GM12872 (cell line): Measurements from ENCODE around the gene MAP2K6.

Experiments used
- TF ChIP-seq, protein P1 (sequence below): IDR thresholded peaks from 3 replicates; pipeline ENCODE4 v1.5.1; 2011; ENCODE audit warnings: low read depth, mild to moderate bottlenecking, low read length, moderate library complexity; ENCODE audit not compliant: insufficient read depth

The MAP2K6 gene

DNA sequence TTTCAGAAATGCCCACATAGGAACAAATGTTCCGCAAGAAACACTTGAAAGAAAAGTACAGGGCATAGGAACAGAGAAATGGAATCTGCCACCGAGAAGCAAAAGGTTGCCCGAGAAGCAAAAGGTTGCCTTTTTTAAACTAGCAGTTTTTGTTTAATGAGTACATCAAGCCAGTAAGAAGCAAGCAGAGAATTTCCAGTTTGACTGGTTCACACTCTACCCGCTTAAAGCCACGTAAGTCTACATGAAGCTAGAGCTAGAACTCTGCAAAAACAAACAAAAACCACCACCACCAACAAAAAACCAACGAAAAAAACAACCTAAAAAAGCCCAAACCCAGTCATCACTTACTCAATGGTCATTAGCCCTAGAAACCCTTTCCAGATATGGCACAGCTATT lies 144.3 kb downstream of the MAP2K6 start:
- TF ChIP-seq, protein P1, sequence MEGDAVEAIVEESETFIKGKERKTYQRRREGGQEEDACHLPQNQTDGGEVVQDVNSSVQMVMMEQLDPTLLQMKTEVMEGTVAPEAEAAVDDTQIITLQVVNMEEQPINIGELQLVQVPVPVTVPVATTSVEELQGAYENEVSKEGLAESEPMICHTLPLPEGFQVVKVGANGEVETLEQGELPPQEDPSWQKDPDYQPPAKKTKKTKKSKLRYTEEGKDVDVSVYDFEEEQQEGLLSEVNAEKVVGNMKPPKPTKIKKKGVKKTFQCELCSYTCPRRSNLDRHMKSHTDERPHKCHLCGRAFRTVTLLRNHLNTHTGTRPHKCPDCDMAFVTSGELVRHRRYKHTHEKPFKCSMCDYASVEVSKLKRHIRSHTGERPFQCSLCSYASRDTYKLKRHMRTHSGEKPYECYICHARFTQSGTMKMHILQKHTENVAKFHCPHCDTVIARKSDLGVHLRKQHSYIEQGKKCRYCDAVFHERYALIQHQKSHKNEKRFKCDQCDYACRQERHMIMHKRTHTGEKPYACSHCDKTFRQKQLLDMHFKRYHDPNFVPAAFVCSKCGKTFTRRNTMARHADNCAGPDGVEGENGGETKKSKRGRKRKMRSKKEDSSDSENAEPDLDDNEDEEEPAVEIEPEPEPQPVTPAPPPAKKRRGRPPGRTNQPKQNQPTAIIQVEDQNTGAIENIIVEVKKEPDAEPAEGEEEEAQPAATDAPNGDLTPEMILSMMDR: no peak

GRCh38 chr17:69560987-69561441 lies 146.5 kb downstream of the MAP2K6 start:
- TF ChIP-seq, protein P1: no peak

DNA sequence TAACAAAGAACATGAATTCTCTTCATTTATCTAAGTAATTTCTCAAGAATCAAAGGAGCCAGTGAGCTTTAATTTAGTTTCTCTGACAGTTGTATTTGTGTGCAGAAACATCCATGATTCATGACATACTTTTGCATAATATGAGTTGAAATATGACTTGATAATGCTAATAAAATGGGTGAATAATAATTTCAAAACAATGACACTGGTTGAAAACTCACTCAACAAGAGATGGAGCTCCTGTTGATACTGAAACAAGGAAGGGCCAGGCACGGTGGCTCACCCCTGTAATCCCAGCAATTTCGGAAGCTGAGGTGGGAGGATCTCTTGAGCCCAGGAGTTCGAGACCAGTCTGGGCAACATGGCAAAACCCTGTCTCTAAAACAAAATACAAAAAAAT lies 147.0 kb downstream of the MAP2K6 start:
- TF ChIP-seq, protein P1: no peak

DNA sequence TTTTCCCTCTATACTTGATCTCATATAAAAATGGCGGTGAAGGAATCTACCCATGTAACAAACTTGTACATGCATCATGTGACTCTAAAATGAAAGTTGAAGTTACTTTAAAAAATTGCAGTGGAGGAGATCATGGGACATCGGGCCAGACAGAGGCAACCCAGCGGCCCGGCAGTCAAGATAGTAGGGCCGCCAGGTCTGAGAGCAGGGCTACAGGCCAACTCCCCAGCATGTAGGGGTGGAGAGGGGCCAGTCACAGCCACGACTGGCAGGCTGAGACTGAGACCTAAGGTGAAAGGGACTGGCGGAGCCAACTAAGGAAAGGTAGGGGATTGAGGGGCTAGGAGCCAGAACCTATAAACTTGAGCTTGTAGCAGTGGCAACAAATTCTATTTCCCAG lies 150.9 kb downstream of the MAP2K6 start:
- TF ChIP-seq, protein P1: no peak

DNA sequence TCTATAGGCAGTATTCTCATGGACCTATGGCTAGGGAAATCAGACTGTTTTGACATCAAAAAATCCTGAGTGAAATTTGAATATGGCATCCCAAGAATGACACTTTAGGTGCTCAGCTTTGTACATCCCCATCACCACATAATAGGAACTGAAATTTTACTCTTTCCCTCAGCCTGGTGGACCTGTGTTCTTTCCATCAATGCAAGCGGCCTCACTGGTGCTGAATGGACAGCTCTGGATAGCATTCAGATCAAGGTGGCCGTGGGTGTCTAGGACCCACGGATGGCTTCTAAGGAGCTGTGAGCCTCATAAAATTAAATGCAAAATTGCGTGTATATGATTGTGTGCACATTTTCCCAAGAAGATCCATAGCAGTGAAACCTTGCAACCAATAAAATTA lies 152.6 kb downstream of the MAP2K6 start:
- TF ChIP-seq, protein P1: no peak

DNA sequence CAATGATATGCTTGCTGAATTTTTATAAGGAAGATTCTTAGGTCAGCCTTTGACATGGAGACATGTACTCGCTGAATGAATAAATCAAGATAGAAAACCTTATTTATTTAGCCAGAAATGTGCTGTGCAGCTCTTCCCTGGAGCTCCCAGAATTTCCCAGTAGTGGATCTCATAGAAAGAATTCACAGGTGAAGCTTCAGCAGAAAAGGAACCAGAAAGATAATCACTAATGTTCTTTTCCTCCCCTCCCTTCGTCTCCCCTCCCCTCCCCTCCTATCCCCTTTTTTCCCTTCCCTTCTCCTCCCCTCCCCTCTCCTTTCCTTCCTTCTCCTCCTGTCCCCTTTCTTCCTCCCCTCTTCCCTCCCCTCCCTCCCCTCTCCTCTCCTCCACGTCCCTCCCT lies 158.2 kb downstream of the MAP2K6 start:
- TF ChIP-seq, protein P1: no peak

- TF ChIP-seq, protein P1: no peak
Observed at GRCh38 chr17:69573396-69573795, 158.9 kb downstream of the MAP2K6 start.
